Prostate gland (tissue), 2 donors: ENCODE results near the gene SYNJ2. TPM values are rescaled to one million over a fixed set of nuclear protein-coding genes. Genes with fewer than 3 reads are reported as not detected.

Source experiments
- DNase-seq: peaks from one replicate; pipeline ENCODE4 v3.0.0-alpha.2; 2019; ENCODE audit warnings: low spot score
- H3K27ac ChIP-seq, 2 donors: fragments of 200-600 bp; sonication (generic); 2 replicates each; pipeline ENCODE4 v1.5.1; 2017 to 2019
- H3K27me3 ChIP-seq: fragments of 200-600 bp; sonication (generic); replicated peaks from 2 replicates; pipeline ENCODE4 v1.5.1; 2019; ENCODE audit not compliant: insufficient read depth
- H3K36me3 ChIP-seq, 2 donors: fragments of 200-600 bp; sonication (generic); 1 replicate in 1 of 2; 2 replicates in 1 of 2; pipeline versions ENCODE4 v1.5.1 to v1.8.1; 2017 to 2019
- H3K4me1 ChIP-seq: fragments of 200-600 bp; sonication (generic); replicated peaks from 2 replicates; pipeline ENCODE4 v1.5.1; 2019
- H3K4me3 ChIP-seq, 2 donors: fragments of 200-600 bp; sonication (generic); 2 replicates each; pipeline ENCODE4 v1.5.1; 2017 to 2019
- H3K9me3 ChIP-seq: fragments of 200-600 bp; sonication (generic); 2 replicates; pipeline ENCODE4 v1.5.1; 2017
- POLR2A ChIP-seq: fragments of 450-650 bp; IDR thresholded peaks from one replicate; pipeline ENCODE4 v1.6.1; 2016; ENCODE audit warnings: antibody characterized with exemption, mild to moderate bottlenecking
- POLR2AphosphoS5 ChIP-seq: sonication (generic); formaldehyde crosslinking; IDR thresholded peaks from one replicate; pipeline ENCODE4 v1.6.1; 2017; ENCODE audit warnings: antibody characterized with exemption
- WGBS: methylation state at CpG from one replicate; pipeline ENCODE4 v1.1.5; 2018; 5-methylcytosine and 5-hydroxymethylcytosine counted together
- intact Hi-C: fragments of 100-400 bp; cut with DNase I; formaldehyde crosslinking; loops from one replicate; pipeline ENCODE4 v1.14.2; 2022
- total RNA-seq, 2 donors: library from RNA; depleted of rRNA; stranded (reverse); fragments of >200 nt; gene quantifications; one replicate each; pipeline ENCODE4 v1.1.0, GENCODE V29; 2016
- TF ChIP-seq, protein P1 (sequence below), 4 experiments: fragments of 200-600 bp in 2 of 4; fragments of 450-650 bp in 2 of 4; sonication (generic) in 2 of 4; IDR thresholded peaks; 1 replicate in 3 of 4; 2 replicates in 1 of 4; pipeline ENCODE4 v1.5.1; 2016 to 2019; ENCODE audit warnings: antibody characterized with exemption in 4 of 4, mild to moderate bottlenecking in 2 of 4, moderate library complexity in 2 of 4

Gene SYNJ2
- total RNA-seq, 2 donors from 2014 or later = 19.7 to 19.9 TPM

DNA sequence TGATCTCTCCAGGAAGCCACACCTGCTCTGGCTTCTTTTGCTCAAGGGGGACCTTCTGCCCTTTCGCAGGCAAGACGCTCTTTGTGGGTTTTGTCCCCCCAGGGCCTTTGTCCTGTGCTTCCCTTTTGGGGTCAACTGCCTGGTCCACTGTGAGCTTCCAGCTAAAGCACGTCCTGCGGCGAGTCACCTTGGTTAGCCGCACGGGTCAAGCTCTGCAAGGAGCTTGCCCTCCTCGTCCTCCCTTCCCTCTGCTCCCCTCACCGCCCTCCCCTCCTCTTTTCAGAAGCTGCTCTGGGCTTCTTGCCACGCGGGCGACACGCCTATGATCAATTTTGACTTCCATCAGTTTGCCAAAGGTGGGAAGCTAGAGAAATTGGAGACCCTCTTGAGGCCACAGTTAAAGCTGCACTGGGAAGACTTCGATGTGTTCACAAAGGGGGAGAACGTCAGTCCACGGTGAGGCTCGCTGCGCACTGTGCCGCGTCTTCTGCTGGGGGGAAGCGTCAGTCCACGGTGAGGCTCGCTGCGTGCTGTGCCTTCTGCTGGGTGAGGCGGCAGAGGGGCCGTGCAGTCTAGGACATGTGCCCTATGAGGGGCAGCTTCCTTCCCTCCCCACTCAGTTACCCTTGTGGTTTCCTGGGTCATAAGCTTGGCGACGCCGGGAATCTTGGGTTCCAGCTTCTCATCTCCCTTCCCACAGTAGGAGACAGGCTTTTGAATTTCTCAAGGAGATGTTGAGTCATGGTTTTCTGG lies 80.2 kb downstream of the SYNJ2 start:
- peak overlapping the region in 1 of 2 donors; percentile 89 for H3K27ac ChIP-seq
- H3K36me3 ChIP-seq = no peaks in the 10 kb centered on the region
- no peaks in the 10 kb centered on the region for H3K27me3 ChIP-seq
- TF ChIP-seq POLR2AphosphoS5 = no peak
- TF ChIP-seq, protein P1, sequence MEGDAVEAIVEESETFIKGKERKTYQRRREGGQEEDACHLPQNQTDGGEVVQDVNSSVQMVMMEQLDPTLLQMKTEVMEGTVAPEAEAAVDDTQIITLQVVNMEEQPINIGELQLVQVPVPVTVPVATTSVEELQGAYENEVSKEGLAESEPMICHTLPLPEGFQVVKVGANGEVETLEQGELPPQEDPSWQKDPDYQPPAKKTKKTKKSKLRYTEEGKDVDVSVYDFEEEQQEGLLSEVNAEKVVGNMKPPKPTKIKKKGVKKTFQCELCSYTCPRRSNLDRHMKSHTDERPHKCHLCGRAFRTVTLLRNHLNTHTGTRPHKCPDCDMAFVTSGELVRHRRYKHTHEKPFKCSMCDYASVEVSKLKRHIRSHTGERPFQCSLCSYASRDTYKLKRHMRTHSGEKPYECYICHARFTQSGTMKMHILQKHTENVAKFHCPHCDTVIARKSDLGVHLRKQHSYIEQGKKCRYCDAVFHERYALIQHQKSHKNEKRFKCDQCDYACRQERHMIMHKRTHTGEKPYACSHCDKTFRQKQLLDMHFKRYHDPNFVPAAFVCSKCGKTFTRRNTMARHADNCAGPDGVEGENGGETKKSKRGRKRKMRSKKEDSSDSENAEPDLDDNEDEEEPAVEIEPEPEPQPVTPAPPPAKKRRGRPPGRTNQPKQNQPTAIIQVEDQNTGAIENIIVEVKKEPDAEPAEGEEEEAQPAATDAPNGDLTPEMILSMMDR (IDR thresholded peaks at IDR 0.05) = no peak
- no peak for TF ChIP-seq POLR2A
- intact Hi-C loops = no loop called here
- no peak overlapping the region for H3K4me3 ChIP-seq
- WGBS = 95% methylated on average over 29 of the region's 29 CpGs
- no peak for DNase-seq
- peaks cover 15% of the 10 kb centered on the region for H3K4me1 ChIP-seq
- H3K9me3 ChIP-seq = no peaks in the 10 kb centered on the region

DNA sequence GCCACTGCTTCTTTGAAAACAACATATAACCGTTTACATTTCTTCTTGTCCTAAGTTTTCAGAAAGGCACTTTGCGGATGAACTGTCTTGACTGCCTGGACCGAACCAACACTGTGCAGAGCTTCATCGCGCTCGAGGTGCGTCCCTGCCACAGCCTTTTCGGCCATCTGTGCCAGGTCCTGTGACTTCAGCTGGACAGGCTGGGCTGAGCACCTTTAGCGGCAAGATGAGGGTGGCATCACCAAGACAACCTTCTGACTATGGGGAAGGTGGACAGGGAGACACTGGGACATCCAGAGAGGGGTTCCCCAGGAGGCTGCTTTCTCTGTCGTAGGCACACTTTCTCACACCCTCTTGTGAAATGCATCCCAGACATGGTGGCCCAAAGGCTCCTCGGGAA lies 82.1 kb downstream of the SYNJ2 start:
- WGBS = 97% methylated on average over 11 of the region's 11 CpGs

DNA sequence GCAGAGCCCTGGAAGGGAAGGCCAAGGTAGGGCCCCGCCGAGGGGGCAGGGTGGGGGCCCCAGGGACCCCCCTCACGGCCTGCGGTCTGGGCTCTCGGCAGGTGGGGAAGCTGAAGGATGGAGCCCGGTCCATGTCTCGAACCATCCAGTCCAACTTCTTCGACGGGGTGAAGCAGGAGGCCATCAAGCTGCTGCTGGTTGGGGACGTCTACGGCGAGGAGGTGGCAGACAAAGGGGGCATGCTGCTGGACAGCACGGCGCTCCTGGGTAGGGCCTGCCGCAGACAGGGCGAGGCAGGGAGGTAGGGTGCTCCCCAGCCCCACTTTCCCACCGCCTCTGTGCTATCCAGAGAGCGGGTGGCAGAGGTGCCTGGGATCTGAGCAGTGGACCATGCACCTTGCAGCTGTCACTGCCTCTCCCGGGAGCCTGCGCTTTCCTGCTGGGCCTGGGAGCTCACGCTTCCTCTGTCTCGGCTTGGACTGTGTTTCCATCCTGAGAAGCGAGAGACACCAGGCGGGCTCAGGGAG lies 83.1 kb downstream of the SYNJ2 start:
- H3K9me3 ChIP-seq = no peaks in the 10 kb centered on the region
- H3K4me1 ChIP-seq = peaks cover 12% of the 10 kb centered on the region
- no peaks in the 10 kb centered on the region for H3K27me3 ChIP-seq
- TF ChIP-seq, protein P1 (IDR thresholded peaks at IDR 0.05) = no peak
- no peak for TF ChIP-seq POLR2A
- no peak for TF ChIP-seq POLR2AphosphoS5
- WGBS = 87% methylated on average over 23 of the region's 24 CpGs
- no peak overlapping the region for H3K27ac ChIP-seq
- no peaks in the 10 kb centered on the region for H3K36me3 ChIP-seq
- intact Hi-C loops = no loop called here
- no peak overlapping the region for H3K4me3 ChIP-seq
- no peak for DNase-seq

More for the DNA sequence above, 82.1 kb downstream of the SYNJ2 start:
- H3K4me3 ChIP-seq = no peak overlapping the region
- H3K27me3 ChIP-seq = no peaks in the 10 kb centered on the region
- DNase-seq = no peak
- H3K9me3 ChIP-seq = no peaks in the 10 kb centered on the region
- intact Hi-C loops = no loop called here
- H3K36me3 ChIP-seq = no peaks in the 10 kb centered on the region
- H3K4me1 ChIP-seq = peaks cover 15% of the 10 kb centered on the region
- no peak overlapping the region for H3K27ac ChIP-seq
- TF ChIP-seq POLR2A = no peak
- TF ChIP-seq, protein P1 (IDR thresholded peaks at IDR 0.05) = no peak
- no peak for TF ChIP-seq POLR2AphosphoS5

DNA sequence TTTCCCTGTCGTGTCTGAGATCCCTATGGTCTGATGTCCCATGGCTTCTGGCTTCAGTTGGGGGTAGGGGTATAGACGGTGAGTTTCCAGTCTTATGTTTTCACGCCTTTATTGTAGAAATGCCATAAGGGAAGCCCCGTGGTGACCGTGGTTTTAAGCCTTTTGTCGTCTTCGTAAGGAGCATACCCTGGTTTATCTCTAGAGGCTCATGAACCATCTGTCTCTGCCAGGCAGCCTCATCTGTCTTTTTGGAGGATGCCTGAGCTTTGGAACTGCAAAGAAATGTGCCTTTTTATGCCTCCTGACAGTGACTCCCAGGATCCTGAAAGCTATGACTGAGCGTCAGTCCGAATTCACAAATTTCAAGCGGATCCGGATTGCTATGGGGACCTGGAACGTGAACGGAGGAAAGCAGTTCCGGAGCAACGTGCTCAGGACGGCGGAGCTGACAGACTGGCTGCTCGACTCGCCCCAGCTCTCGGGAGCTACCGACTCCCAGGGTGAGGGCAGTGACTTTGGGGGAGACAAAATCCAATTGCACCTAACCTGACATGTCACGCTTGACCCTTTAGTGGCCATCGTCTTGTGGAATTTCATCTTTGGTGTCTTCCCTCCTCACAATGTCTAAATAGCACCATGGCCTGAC lies 84.6 kb downstream of the SYNJ2 start:
- peaks cover 1% of the 10 kb centered on the region for H3K4me1 ChIP-seq
- no peak overlapping the region for H3K27ac ChIP-seq
- WGBS = 91% methylated on average over 23 of the region's 23 CpGs
- no peak for DNase-seq
- intact Hi-C loops = no loop called here
- TF ChIP-seq, protein P1 (IDR thresholded peaks at IDR 0.05) = no peak
- no peak for TF ChIP-seq POLR2AphosphoS5
- TF ChIP-seq POLR2A = no peak
- no peak overlapping the region for H3K4me3 ChIP-seq
- H3K9me3 ChIP-seq = no peaks in the 10 kb centered on the region
- H3K27me3 ChIP-seq = no peaks in the 10 kb centered on the region
- H3K36me3 ChIP-seq = no peaks in the 10 kb centered on the region
